H1 (cell line): ENCODE measurements around the gene FBXW8. TPM values are rescaled to one million over a fixed set of nuclear protein-coding genes. Genes with fewer than 3 reads are reported as not detected.

Experiments
- EP300 ChIP-seq, 2 experiments: IDR thresholded peaks; 1 replicate in 1 of 2; 2 replicates in 1 of 2; pipeline ENCODE4 v1.6.1; 2011 to 2012; ENCODE audit warnings: low read depth in 2 of 2, low read length in 2 of 2, mild to moderate bottlenecking in 2 of 2, borderline replicate concordance in 1 of 2, inconsistent platforms in 1 of 2, moderate library complexity in 1 of 2
- SIX5 ChIP-seq: IDR thresholded peaks from 2 replicates; pipeline ENCODE4 v1.6.1; 2011; ENCODE audit warnings: mild to moderate bottlenecking, low read depth, low read length
- polyA plus RNA-seq, 7 experiments: library from polyadenylated mRNA; depleted of rRNA in 3 of 7; stranded (reverse) in 5 of 7; unstranded in 2 of 7; fragments of >200 nt in 5 of 7; fragments of 200-250 nt in 2 of 7; gene quantifications; 1 replicate in 5 of 7; 2 replicates in 1 of 7; 4 replicates in 1 of 7; pipeline versions ENCODE4 v1.2.1 to v1.2.3, GENCODE V29; 2011 to 2013; ENCODE audit warnings: missing spikeins in 2 of 7, mixed read lengths in 2 of 7
- total RNA-seq: library from RNA; stranded (reverse); fragmentation: NEBNext Ultra II Directional; extraction: Animal tissue kit (Norgen Biotek cat#: 25700); gene quantifications from 2 replicates; pipeline ENCODE4 v1.2.1, GENCODE V29; 2021
- TF ChIP-seq, protein P1 (sequence below): IDR thresholded peaks from 2 replicates; pipeline ENCODE4 v1.6.1; 2012; ENCODE audit warnings: low read length, inconsistent platforms

FBXW8 gene
- total and polyA plus RNA-seq, 2 of the 8 experiments (the other 6 are each of a cell fraction or from before 2014, with no cell fraction given), result 15.8 to 16.0 TPM

DNA sequence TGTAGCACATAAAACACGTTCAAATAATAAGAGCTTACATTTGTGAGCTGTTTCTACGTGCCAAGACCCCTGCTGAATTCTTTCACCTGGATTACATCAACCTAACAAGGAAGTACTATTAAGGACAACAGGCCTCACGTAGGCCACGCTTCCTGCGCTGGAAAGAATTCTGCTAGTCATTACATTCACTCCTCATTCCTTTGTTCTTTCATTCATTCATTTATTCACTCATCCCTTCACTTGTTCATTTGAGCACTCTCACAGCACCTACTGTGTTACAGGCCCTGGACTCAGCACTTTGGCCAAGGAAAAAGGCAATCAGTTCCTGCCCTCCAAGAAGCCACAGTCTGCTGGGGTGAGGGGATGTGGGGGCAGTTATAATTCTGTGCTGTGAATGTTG is 160.3 kb downstream of the FBXW8 start (continued):
- no peak for TF ChIP-seq EP300 (IDR thresholded peaks at IDR 0.05; ENCODE audit: borderline replicate concordance in 1 of 2, low read depth in 2 of 2, low read length in 2 of 2)
- no peak for TF ChIP-seq SIX5
- TF ChIP-seq, protein P1, sequence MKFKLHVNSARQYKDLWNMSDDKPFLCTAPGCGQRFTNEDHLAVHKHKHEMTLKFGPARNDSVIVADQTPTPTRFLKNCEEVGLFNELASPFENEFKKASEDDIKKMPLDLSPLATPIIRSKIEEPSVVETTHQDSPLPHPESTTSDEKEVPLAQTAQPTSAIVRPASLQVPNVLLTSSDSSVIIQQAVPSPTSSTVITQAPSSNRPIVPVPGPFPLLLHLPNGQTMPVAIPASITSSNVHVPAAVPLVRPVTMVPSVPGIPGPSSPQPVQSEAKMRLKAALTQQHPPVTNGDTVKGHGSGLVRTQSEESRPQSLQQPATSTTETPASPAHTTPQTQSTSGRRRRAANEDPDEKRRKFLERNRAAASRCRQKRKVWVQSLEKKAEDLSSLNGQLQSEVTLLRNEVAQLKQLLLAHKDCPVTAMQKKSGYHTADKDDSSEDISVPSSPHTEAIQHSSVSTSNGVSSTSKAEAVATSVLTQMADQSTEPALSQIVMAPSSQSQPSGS, result no peak
